ENCODE data around the gene NPAS3. TPM values are rescaled to one million over a fixed set of nuclear protein-coding genes. Genes with fewer than 3 reads are reported as not detected.

NPAS3 gene
- total RNA-seq, 1 donor, result 0.86 TPM

GRCh38 chr14:33492491-33492890 is 553.8 kb downstream of the NPAS3 start:
- TF ChIP-seq CTCF (IDR thresholded peaks at IDR 0.05; ENCODE audit: insufficient read depth, low read depth, low read length), result no peak
- no peak overlapping the region for H3K4me3 ChIP-seq (ENCODE audit: low read depth, low read length)
- DNase-seq (ENCODE audit: low read depth), result no peak

GRCh38 chr14:33493266-33493665 is 554.6 kb downstream of the NPAS3 start:
- no peak overlapping the region for H3K4me3 ChIP-seq (ENCODE audit: low read depth, low read length)
- TF ChIP-seq CTCF (IDR thresholded peaks at IDR 0.05; ENCODE audit: insufficient read depth, low read depth, low read length), result no peak
- DNase-seq (ENCODE audit: low read depth), result no peak

- DNase-seq (ENCODE audit: low read depth), result no peak
- no peak overlapping the region for H3K4me3 ChIP-seq (ENCODE audit: low read depth, low read length)
- no peak for TF ChIP-seq CTCF (IDR thresholded peaks at IDR 0.05; ENCODE audit: insufficient read depth, low read depth, low read length)
Observed at GRCh38 chr14:33493990-33494389, 555.3 kb downstream of the NPAS3 start.

GRCh38 chr14:33499687-33500086 is 561.0 kb downstream of the NPAS3 start:
- DNase-seq (ENCODE audit: low read depth), result no peak
- no peak for TF ChIP-seq CTCF (IDR thresholded peaks at IDR 0.05; ENCODE audit: insufficient read depth, low read depth, low read length)
- no peak overlapping the region for H3K4me3 ChIP-seq (ENCODE audit: low read depth, low read length)

GRCh38 chr14:33504246-33505099 is 565.8 kb downstream of the NPAS3 start:
- no peak for DNase-seq (ENCODE audit: low read depth)
- no peak for TF ChIP-seq CTCF (IDR thresholded peaks at IDR 0.05; ENCODE audit: insufficient read depth, low read depth, low read length)
- H3K4me3 ChIP-seq (ENCODE audit: low read depth, low read length), result no peak overlapping the region

- TF ChIP-seq CTCF (IDR thresholded peaks at IDR 0.05; ENCODE audit: insufficient read depth, low read depth, low read length), result no peak
- no peak overlapping the region for H3K4me3 ChIP-seq (ENCODE audit: low read depth, low read length)
- DNase-seq (ENCODE audit: low read depth), result no peak
Observed at GRCh38 chr14:33505266-33505962, 566.7 kb downstream of the NPAS3 start.

Data from fibroblast of villous mesenchyme (primary cell).